ENCODE results near the gene RTP2. TPM values are rescaled to one million over a fixed set of nuclear protein-coding genes. Genes with fewer than 3 reads are reported as not detected.
A peak's percentile ranks its signal among the peaks of the same experiment; 100 is the strongest.

The RTP2 gene
- not detected in 2 replicates for total RNA-seq (2014; rRNA removed; shearing (Covaris generic))

GRCh38 chr3:187702507-187703033 is at the start of gene RTP2:
Gene RTP2 (minus strand): TSS chr3:187702557. CDS start chr3:187702128, 429 bp downstream.
- Histone ChIP-seq H3K27me3 (ENCODE audit: control insufficient read depth, insufficient read depth, low read length) (no peaks in the 10 kb centered on the region), H3K36me3 (replicated peaks; ENCODE audit: control insufficient read depth, insufficient read depth, low read length) (no peaks in the 10 kb centered on the region), H3K4me3 (ENCODE audit: insufficient read depth, low read depth, low read length) (no peak within 1 kb of the TSS)
- DNase-seq: no peak

- no peak for DNase-seq
- Histone ChIP-seq H3K36me3 (replicated peaks; ENCODE audit: control insufficient read depth, insufficient read depth, low read length) (no peaks in the 10 kb centered on the region), H3K27me3 (ENCODE audit: control insufficient read depth, insufficient read depth, low read length) (no peaks in the 10 kb centered on the region), H3K4me3 (ENCODE audit: insufficient read depth, low read depth, low read length) (peak overlapping the region; percentile 11)
Measured at GRCh38 chr3:187750513-187751123, 48.3 kb upstream of the RTP2 start.

GRCh38 chr3:187750006-187750512 is 47.7 kb upstream of the RTP2 start:
- Histone ChIP-seq H3K4me3 (ENCODE audit: insufficient read depth, low read depth, low read length) (peak overlapping the region; percentile 6), H3K27me3 (ENCODE audit: control insufficient read depth, insufficient read depth, low read length) (no peaks in the 10 kb centered on the region), H3K36me3 (replicated peaks; ENCODE audit: control insufficient read depth, insufficient read depth, low read length) (no peaks in the 10 kb centered on the region)
- peak; percentile 51 for DNase-seq

GRCh38 chr3:187748050-187748481 is 45.7 kb upstream of the RTP2 start:
- H3K4me3 ChIP-seq (ENCODE audit: insufficient read depth, low read depth, low read length): no peak overlapping the region
- H3K36me3 ChIP-seq (replicated peaks; ENCODE audit: control insufficient read depth, insufficient read depth, low read length): no peaks in the 10 kb centered on the region
- DNase-seq: peak; percentile 77
- H3K27me3 ChIP-seq (ENCODE audit: control insufficient read depth, insufficient read depth, low read length): peaks cover 13% of the 10 kb centered on the region

GRCh38 chr3:187747506-187747905 is 45.1 kb upstream of the RTP2 start:
- no peak overlapping the region for H3K4me3 ChIP-seq (ENCODE audit: insufficient read depth, low read depth, low read length)
- H3K36me3 ChIP-seq (replicated peaks; ENCODE audit: control insufficient read depth, insufficient read depth, low read length): no peaks in the 10 kb centered on the region
- H3K27me3 ChIP-seq (ENCODE audit: control insufficient read depth, insufficient read depth, low read length): peaks cover 18% of the 10 kb centered on the region
- DNase-seq: no peak

- peaks cover 19% of the 10 kb centered on the region for H3K27me3 ChIP-seq (ENCODE audit: control insufficient read depth, insufficient read depth, low read length)
- H3K4me3 ChIP-seq (ENCODE audit: insufficient read depth, low read depth, low read length): no peak overlapping the region
- no peaks in the 10 kb centered on the region for H3K36me3 ChIP-seq (replicated peaks; ENCODE audit: control insufficient read depth, insufficient read depth, low read length)
- peak; percentile 28 for DNase-seq
Measured at GRCh38 chr3:187746442-187747281, 44.3 kb upstream of the RTP2 start.

GRCh38 chr3:187746059-187746441 is 43.7 kb upstream of the RTP2 start:
- Histone ChIP-seq H3K27me3 (ENCODE audit: control insufficient read depth, insufficient read depth, low read length) (peaks cover 26% of the 10 kb centered on the region), H3K36me3 (replicated peaks; ENCODE audit: control insufficient read depth, insufficient read depth, low read length) (no peaks in the 10 kb centered on the region), H3K4me3 (ENCODE audit: insufficient read depth, low read depth, low read length) (peak overlapping the region; percentile 32)
- DNase-seq: no peak

- H3K27me3 ChIP-seq (ENCODE audit: control insufficient read depth, insufficient read depth, low read length): peaks cover 28% of the 10 kb centered on the region
- H3K36me3 ChIP-seq (replicated peaks; ENCODE audit: control insufficient read depth, insufficient read depth, low read length): no peaks in the 10 kb centered on the region
- DNase-seq: peak; percentile 88
- H3K4me3 ChIP-seq (ENCODE audit: insufficient read depth, low read depth, low read length): peak within 1 kb of the TSS; percentile 79
Measured at GRCh38 chr3:187745201-187746058, 43.1 kb upstream of the RTP2 start, which contains the start of gene BCL6. Gene BCL6 (minus strand): TSS chr3:187745468. CDS start chr3:187733693, 11,775 bp downstream.

GRCh38 chr3:187744169-187745151 is 42.1 kb upstream of the RTP2 start:
- Histone ChIP-seq H3K4me3 (ENCODE audit: insufficient read depth, low read depth, low read length) (peak overlapping the region; percentile 79), H3K36me3 (replicated peaks; ENCODE audit: control insufficient read depth, insufficient read depth, low read length) (no peaks in the 10 kb centered on the region), H3K27me3 (ENCODE audit: control insufficient read depth, insufficient read depth, low read length) (peaks cover 29% of the 10 kb centered on the region)
- peak; percentile 74 for DNase-seq

GRCh38 chr3:187743195-187744141 is 41.1 kb upstream of the RTP2 start:
- Histone ChIP-seq H3K36me3 (replicated peaks; ENCODE audit: control insufficient read depth, insufficient read depth, low read length) (no peaks in the 10 kb centered on the region), H3K27me3 (ENCODE audit: control insufficient read depth, insufficient read depth, low read length) (peaks cover 29% of the 10 kb centered on the region), H3K4me3 (ENCODE audit: insufficient read depth, low read depth, low read length) (peak overlapping the region; percentile 79)
- DNase-seq: peak; percentile 71

GRCh38 chr3:187742351-187743171 is 40.2 kb upstream of the RTP2 start:
- peak; percentile 45 for DNase-seq
- H3K36me3 ChIP-seq (replicated peaks; ENCODE audit: control insufficient read depth, insufficient read depth, low read length): no peaks in the 10 kb centered on the region
- no peak overlapping the region; the same call in 1 of the 2 replicates for H3K4me3 ChIP-seq (ENCODE audit: insufficient read depth, low read depth, low read length)
- peaks cover 29% of the 10 kb centered on the region for H3K27me3 ChIP-seq (ENCODE audit: control insufficient read depth, insufficient read depth, low read length)

All from H7 (cell line).